Adrenal gland (tissue), 12 donors: ENCODE data around the gene ANKRD24. TPM values are rescaled to one million over a fixed set of nuclear protein-coding genes. Genes with fewer than 3 reads are reported as not detected.
"Not testable (repeated sequence)": the region's sequence is repeated elsewhere in the genome, so short reads cannot be mapped to it uniquely, and the experiment has no call there.

Experiments
- DNase-seq, 7 donors: peaks; one replicate each; pipeline ENCODE4 v3.0.0-alpha.2; 2019 to 2020
- H3K27ac ChIP-seq, 5 donors: fragments of 200-600 bp; sonication (generic) in 4 of 5; 1 replicate in 3 of 5; 2 replicates in 2 of 5; pipeline versions ENCODE4 v1.5.1 to v1.8.0; 2016 to 2020; ENCODE audit warnings: mild to moderate bottlenecking in 1 of 5
- H3K27me3 ChIP-seq: fragments of 200-600 bp; 2 replicates; pipeline ENCODE4 v1.8.0; 2021
- H3K36me3 ChIP-seq, 2 donors: fragments of 200-600 bp; replicated peaks in 1 of 2; 1 replicate in 1 of 2; 2 replicates in 1 of 2; pipeline versions ENCODE4 v1.5.1 to v1.8.0; 2018 to 2022
- H3K4me1 ChIP-seq, 2 donors: fragments of 200-600 bp; replicated peaks in 1 of 2; 1 replicate in 1 of 2; 2 replicates in 1 of 2; pipeline versions ENCODE4 v1.5.1 to v1.8.0; 2018 to 2021
- H3K4me3 ChIP-seq, 4 donors: fragments of 200-600 bp; sonication (generic) in 3 of 4; one replicate each; pipeline ENCODE4 v1.5.1; 2016 to 2018
- H3K9me3 ChIP-seq, 3 donors: fragments of 200-600 bp; sonication (generic) in 1 of 3; replicated peaks in 1 of 3; 1 replicate in 2 of 3; 2 replicates in 1 of 3; pipeline versions ENCODE4 v1.5.1 to v1.8.0; 2016 to 2021
- CTCF ChIP-seq, 6 experiments: fragments of 450-650 bp in 4 of 6; fragments of 200-600 bp in 2 of 6; sonication (generic) in 1 of 6; IDR thresholded peaks; 1 replicate in 5 of 6; 2 replicates in 1 of 6; pipeline versions ENCODE4 v1.5.1 to v1.8.0; 2016 to 2021; ENCODE audit warnings: antibody characterized with exemption in 6 of 6, mild to moderate bottlenecking in 2 of 6, moderate library complexity in 1 of 6
- POLR2A ChIP-seq, 2 donors: fragments of 450-650 bp; IDR thresholded peaks; one replicate each; pipeline ENCODE4 v1.6.1; 2017; ENCODE audit warnings: antibody characterized with exemption in 2 of 2, mild to moderate bottlenecking in 2 of 2, moderate library complexity in 1 of 2
- WGBS, 4 donors: extraction: QIAGEN DNeasy Blood & Tissue Kit in 2 of 4; methylation state at CpG; one replicate each; pipeline versions ENCODE4 v1.1.5 to v1.1.7; 2013 to 2017; 5-methylcytosine and 5-hydroxymethylcytosine counted together
- intact Hi-C, 2 donors: fragments of 100-400 bp; cut with DNase I; formaldehyde crosslinking; loops; one replicate each; pipeline versions ENCODE4 v1.14.1 to v1.15.0; 2022 to 2023
- polyA plus RNA-seq, 3 donors: library from polyadenylated mRNA; stranded (reverse); fragments of 200-250 nt in 2 of 3; fragments of 350-450 nt in 1 of 3; fragmentation: Illumina TruSeq in 1 of 3; extraction: RNeasy Lipid Tissue Mini Kit (QIAGEN cat#74804) in 1 of 3; gene quantifications; one replicate each; pipeline ENCODE4 v1.2.3, GENCODE V29; 2013 to 2014
- total RNA-seq, 9 donors: library from RNA; depleted of rRNA in 4 of 9; stranded (reverse); fragments of >200 nt in 4 of 9; fragments of 120-200 nt in 1 of 9; fragmentation: NEBNext Ultra II Directional in 1 of 9; extraction: Animal tissue kit (Norgen Biotek cat#: 25700) in 1 of 9; gene quantifications; one replicate each; pipeline versions ENCODE4 v1.1.0 to v1.2.4, GENCODE V29; 2013 to 2023
- donor health status: healthy with polysubstance abuse.
- donor health status: Bipolar disorder and iron deficiency.
- donor health status: DM: yes; HTN: yes; CAD: no.
- donor health status: DM: no; HTN: no; CAD: no.
- donor health status: DM: no; HTN: no; CAD: no.
- donor health status: DM: yes; HTN: yes; CAD: no.

The ANKRD24 gene
- total and polyA plus RNA-seq, 12 donors = 1.1 to 17.2 (median 3.2) TPM

- Histone ChIP-seq H3K36me3 (no peaks in the 10 kb centered on the region), H3K9me3 (no peaks in the 10 kb centered on the region), H3K27me3 (no peaks in the 10 kb centered on the region), H3K27ac (no peak overlapping the region), H3K4me3 (no peak overlapping the region), H3K4me1 (no peaks in the 10 kb centered on the region)
- intact Hi-C loops = no loop called here
- no peak for DNase-seq
- WGBS, 4 donors = 94 to 95% (median 95%) methylated on average over 30 to 81 of the region's 81 CpGs
- TF ChIP-seq POLR2A (IDR thresholded peaks at IDR 0.05) = no peak
- TF ChIP-seq CTCF (IDR thresholded peaks at IDR 0.05) = no peak
These were observed 35.2 kb downstream of the ANKRD24 start for GRCh38 chr19:4217429-4218264.

GRCh38 chr19:4218523-4218922 lies 36.0 kb downstream of the ANKRD24 start:
- H3K9me3 ChIP-seq, intact Hi-C loops, DNase-seq, H3K27ac ChIP-seq, H3K4me1 ChIP-seq, H3K4me3 ChIP-seq, H3K27me3 ChIP-seq, H3K36me3 ChIP-seq: not testable (repeated sequence)
- 46 to 76% (median 68%) methylated on average over 1 of the region's 1 CpG for WGBS, 4 donors

GRCh38 chr19:4220188-4220587 lies 37.7 kb downstream of the ANKRD24 start:
- Histone ChIP-seq H3K36me3 (no peaks in the 10 kb centered on the region), H3K4me3 (no peak overlapping the region), H3K9me3 (no peaks in the 10 kb centered on the region), H3K4me1 (no peaks in the 10 kb centered on the region), H3K27me3 (no peaks in the 10 kb centered on the region), H3K27ac (no peak overlapping the region)
- intact Hi-C loops = no loop called here
- no peak for DNase-seq
- 86 to 97% (median 93%) methylated on average over 6 to 7 of the region's 7 CpGs for WGBS, 4 donors
- no peak for TF ChIP-seq CTCF (IDR thresholded peaks at IDR 0.05)
- TF ChIP-seq POLR2A (IDR thresholded peaks at IDR 0.05) = no peak

- H3K4me1 ChIP-seq = no peaks in the 10 kb centered on the region
- H3K27me3 ChIP-seq = peaks cover 5% of the 10 kb centered on the region
- no peak overlapping the region for H3K4me3 ChIP-seq
- no peaks in the 10 kb centered on the region for H3K36me3 ChIP-seq
- no peaks in the 10 kb centered on the region for H3K9me3 ChIP-seq
- no peak for DNase-seq
- WGBS, 4 donors = 64 to 77% (median 69%) methylated on average over 8 to 15 of the region's 15 CpGs
- TF ChIP-seq POLR2A (IDR thresholded peaks at IDR 0.05) = no peak
- no peak for TF ChIP-seq CTCF (IDR thresholded peaks at IDR 0.05)
- H3K27ac ChIP-seq = no peak overlapping the region
- intact Hi-C loops = no loop called here
These were observed 42.0 kb downstream of the ANKRD24 start for GRCh38 chr19:4224470-4224869.

- WGBS, 4 donors = 68 to 76% (median 74%) methylated on average over 8 of the region's 8 CpGs
- Histone ChIP-seq H3K4me1 (no peaks in the 10 kb centered on the region), H3K27ac (no peak overlapping the region), H3K4me3 (no peak overlapping the region), H3K36me3 (no peaks in the 10 kb centered on the region), H3K27me3 (peaks cover 5% of the 10 kb centered on the region), H3K9me3 (no peaks in the 10 kb centered on the region)
- TF ChIP-seq POLR2A (IDR thresholded peaks at IDR 0.05) (no peak), CTCF (IDR thresholded peaks at IDR 0.05) (no peak)
- no peak for DNase-seq
- intact Hi-C loops = no loop called here
These were observed 43.4 kb downstream of the ANKRD24 start for GRCh38 chr19:4225885-4226284.
